ENCODE results near the gene NR6A1.

NR6A1 gene

GRCh38 chr9:124511891-124512805, 259.0 kb downstream of the NR6A1 start:
- Histone ChIP-seq H3K36me3 (ENCODE audit: control insufficient read depth, insufficient read depth, low read length) (no peaks in the 10 kb centered on the region; the same call in none of the 2 replicates), H3K4me3 (replicated peaks; ENCODE audit: low read depth, low read length) (no peak overlapping the region), H3K27me3 (replicated peaks; ENCODE audit: control insufficient read depth, insufficient read depth, low read length) (no peaks in the 10 kb centered on the region)
- DNase-seq (ENCODE audit: extremely low read depth, insufficient read length), result no peak
- TF ChIP-seq CTCF (IDR thresholded peaks at IDR 0.05; ENCODE audit: insufficient read depth, low read length, poor library complexity, severe bottlenecking), result no peak

- H3K27me3 ChIP-seq (replicated peaks; ENCODE audit: control insufficient read depth, insufficient read depth, low read length), result no peaks in the 10 kb centered on the region
- no peak overlapping the region for H3K4me3 ChIP-seq (replicated peaks; ENCODE audit: low read depth, low read length)
- TF ChIP-seq CTCF (IDR thresholded peaks at IDR 0.05; ENCODE audit: insufficient read depth, low read length, poor library complexity, severe bottlenecking), result no peak
- H3K36me3 ChIP-seq (ENCODE audit: control insufficient read depth, insufficient read depth, low read length), result no peaks in the 10 kb centered on the region; the same call in none of the 2 replicates
- no peak for DNase-seq (ENCODE audit: extremely low read depth, insufficient read length)
Measured at GRCh38 chr9:124511426-124511840, 259.7 kb downstream of the NR6A1 start.

GRCh38 chr9:124510650-124511425, 260.3 kb downstream of the NR6A1 start:
- TF ChIP-seq CTCF (IDR thresholded peaks at IDR 0.05; ENCODE audit: insufficient read depth, low read length, poor library complexity, severe bottlenecking), result no peak
- no peak for DNase-seq (ENCODE audit: extremely low read depth, insufficient read length)
- no peaks in the 10 kb centered on the region for H3K27me3 ChIP-seq (replicated peaks; ENCODE audit: control insufficient read depth, insufficient read depth, low read length)
- H3K4me3 ChIP-seq (replicated peaks; ENCODE audit: low read depth, low read length), result no peak overlapping the region
- H3K36me3 ChIP-seq (ENCODE audit: control insufficient read depth, insufficient read depth, low read length), result no peaks in the 10 kb centered on the region; the same call in none of the 2 replicates

- DNase-seq (ENCODE audit: extremely low read depth, insufficient read length), result no peak
- Histone ChIP-seq H3K27me3 (replicated peaks; ENCODE audit: control insufficient read depth, insufficient read depth, low read length) (peaks cover 2% of the 10 kb centered on the region; the same call in 1 of the 2 replicates), H3K36me3 (ENCODE audit: control insufficient read depth, insufficient read depth, low read length) (no peaks in the 10 kb centered on the region), H3K4me3 (replicated peaks; ENCODE audit: low read depth, low read length) (no peak overlapping the region)
- no peak for TF ChIP-seq CTCF (IDR thresholded peaks at IDR 0.05; ENCODE audit: insufficient read depth, low read length, poor library complexity, severe bottlenecking)
Measured at GRCh38 chr9:124507880-124508423, 263.2 kb downstream of the NR6A1 start.

- DNase-seq (ENCODE audit: extremely low read depth, insufficient read length), result no peak
- no peaks in the 10 kb centered on the region for H3K36me3 ChIP-seq (ENCODE audit: control insufficient read depth, insufficient read depth, low read length)
- peaks cover 2% of the 10 kb centered on the region; the same call in 1 of the 2 replicates for H3K27me3 ChIP-seq (replicated peaks; ENCODE audit: control insufficient read depth, insufficient read depth, low read length)
- no peak for TF ChIP-seq CTCF (IDR thresholded peaks at IDR 0.05; ENCODE audit: insufficient read depth, low read length, poor library complexity, severe bottlenecking)
- no peak within 1 kb of the TSS for H3K4me3 ChIP-seq (replicated peaks; ENCODE audit: low read depth, low read length)
Measured at GRCh38 chr9:124506931-124507879, 263.9 kb downstream of the NR6A1 start, which contains the start of gene NR5A1. Gene NR5A1, minus strand, starts transcription at chr9:124507399. Its CDS starts 4,004 bp downstream, at chr9:124503395.
